Vagina (tissue), 2 donors: ENCODE results near the gene NEK4. TPM values are rescaled to one million over a fixed set of nuclear protein-coding genes. Genes with fewer than 3 reads are reported as not detected.
"Not testable (repeated sequence)": the region's sequence is repeated elsewhere in the genome, so short reads cannot be mapped to it uniquely, and the experiment has no call there.

ENCODE experiments used
- DNase-seq, 2 donors: peaks; one replicate each; pipeline ENCODE4 v3.0.0-alpha.2; 2017; ENCODE audit errors: extremely low spot score in 2 of 2
- H3K27ac ChIP-seq: fragments of 200-600 bp; sonication (generic); one replicate; pipeline ENCODE4 v1.5.1; 2019
- H3K27me3 ChIP-seq: fragments of 200-600 bp; sonication (generic); one replicate; pipeline ENCODE4 v1.5.1; 2019
- H3K36me3 ChIP-seq, 2 donors: fragments of 200-600 bp; sonication (generic); one replicate each; pipeline ENCODE4 v1.5.1; 2017 to 2019
- H3K4me1 ChIP-seq: fragments of 200-600 bp; sonication (generic); one replicate; pipeline ENCODE4 v1.5.1; 2019
- H3K4me3 ChIP-seq, 2 donors: fragments of 200-600 bp; sonication (generic); 1 replicate in 1 of 2; 2 replicates in 1 of 2; pipeline ENCODE4 v1.5.1; 2016 to 2019
- H3K9me3 ChIP-seq: fragments of 200-600 bp; sonication (generic); one replicate; pipeline ENCODE4 v1.5.1; 2019
- CTCF ChIP-seq, 3 experiments: fragments of 450-650 bp in 2 of 3; fragments of 200-600 bp in 1 of 3; sonication (generic) in 1 of 3; IDR thresholded peaks; one replicate each; pipeline ENCODE4 v1.5.1; 2017 to 2019; ENCODE audit warnings: antibody characterized with exemption in 3 of 3, mild to moderate bottlenecking in 2 of 3, moderate library complexity in 2 of 3
- POLR2A ChIP-seq, 2 donors: fragments of 450-650 bp; IDR thresholded peaks; one replicate each; pipeline ENCODE4 v1.6.1; 2017; ENCODE audit warnings: antibody characterized with exemption in 2 of 2, mild to moderate bottlenecking in 2 of 2, moderate library complexity in 2 of 2
- POLR2AphosphoS5 ChIP-seq, 2 donors: sonication (generic); formaldehyde crosslinking; IDR thresholded peaks; one replicate each; pipeline ENCODE4 v1.9.0; 2017; ENCODE audit warnings: antibody characterized with exemption in 2 of 2, mild to moderate bottlenecking in 2 of 2, low read depth in 1 of 2; ENCODE audit not compliant: insufficient read depth in 1 of 2
- intact Hi-C: fragments of 100-400 bp; cut with DNase I; formaldehyde crosslinking; loops from one replicate; pipeline ENCODE4 v1.15.1; 2023
- total RNA-seq: library from RNA; depleted of rRNA; stranded (reverse); fragments of >200 nt; gene quantifications from one replicate; pipeline ENCODE4 v1.2.3, GENCODE V29; 2016

The NEK4 gene
- total RNA-seq, 1 donor from 2014 or later = 53.0 TPM

DNA sequence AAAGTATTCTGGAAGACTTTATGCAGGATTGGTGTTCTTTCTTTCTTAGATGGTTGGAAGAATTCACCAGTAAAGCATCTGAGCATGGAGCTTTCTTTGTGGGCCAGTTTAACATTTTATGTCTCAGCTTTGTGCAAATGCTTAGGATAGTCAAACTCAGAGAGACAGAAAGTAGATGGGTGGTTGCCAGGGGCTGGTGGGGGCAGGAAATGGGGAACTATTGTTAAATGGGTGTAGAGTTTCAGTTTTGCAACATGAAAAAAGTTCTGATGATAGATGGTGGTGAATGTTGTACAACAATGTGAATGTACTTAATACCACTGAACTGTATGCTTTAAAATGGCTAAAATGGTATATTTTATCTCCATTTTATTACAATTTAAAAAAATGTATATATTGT lies 40.1 kb downstream of the NEK4 start:
- intact Hi-C loops = no loop called here
- peaks cover 0 to 32% of the 10 kb centered on the region in 2 donors for H3K36me3 ChIP-seq
- H3K4me1 ChIP-seq = no peaks in the 10 kb centered on the region
- peaks cover 5% of the 10 kb centered on the region for H3K9me3 ChIP-seq
- no peaks in the 10 kb centered on the region for H3K27me3 ChIP-seq
- no peak overlapping the region for H3K27ac ChIP-seq
- H3K4me3 ChIP-seq = no peak overlapping the region
- no peak for DNase-seq
- no peak for TF ChIP-seq CTCF (IDR thresholded peaks at IDR 0.05)
- TF ChIP-seq POLR2A (IDR thresholded peaks at IDR 0.05) = no peak
- TF ChIP-seq POLR2AphosphoS5 (IDR thresholded peaks at IDR 0.05; ENCODE audit: insufficient read depth in 1 of 2, low read depth in 1 of 2) = no peak

DNA sequence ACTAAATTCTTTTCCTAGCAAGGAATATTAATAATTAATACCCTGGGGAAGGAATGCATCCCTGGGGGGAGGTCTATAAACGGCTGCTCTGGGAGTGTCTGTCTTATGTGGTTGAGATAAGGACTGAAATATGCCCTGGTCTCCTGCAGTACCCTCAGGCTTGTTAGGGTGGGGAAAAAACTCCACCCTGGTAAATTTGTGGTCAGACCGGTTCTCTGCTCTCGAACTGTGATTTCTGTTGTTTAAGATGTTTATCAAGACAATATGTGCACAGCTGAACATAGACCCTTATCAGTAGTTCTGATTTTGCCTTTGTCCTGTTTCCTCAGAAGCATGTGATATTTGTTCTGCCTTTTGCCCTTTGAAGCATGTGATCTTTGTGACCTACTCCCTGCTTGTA lies 42.0 kb downstream of the NEK4 start:
- intact Hi-C loops, DNase-seq, H3K4me1 ChIP-seq, H3K27me3 ChIP-seq, H3K27ac ChIP-seq, H3K4me3 ChIP-seq, H3K9me3 ChIP-seq: not testable (repeated sequence)
- H3K36me3 ChIP-seq = peaks cover 0 to 24% of the 10 kb centered on the region in 2 donors

GRCh38 chr3:52724511-52724910 lies 46.2 kb downstream of the NEK4 start:
- DNase-seq = no peak
- H3K4me3 ChIP-seq = no peak overlapping the region
- H3K9me3 ChIP-seq = peaks cover 5% of the 10 kb centered on the region
- TF ChIP-seq POLR2AphosphoS5 (IDR thresholded peaks at IDR 0.05; ENCODE audit: insufficient read depth in 1 of 2, low read depth in 1 of 2) (no peak), POLR2A (IDR thresholded peaks at IDR 0.05) (no peak), CTCF (IDR thresholded peaks at IDR 0.05) (no peak)
- no peaks in the 10 kb centered on the region for H3K27me3 ChIP-seq
- peaks cover 0 to 10% of the 10 kb centered on the region in 2 donors for H3K36me3 ChIP-seq
- intact Hi-C loops = no loop called here
- no peaks in the 10 kb centered on the region for H3K4me1 ChIP-seq
- no peak overlapping the region for H3K27ac ChIP-seq

DNA sequence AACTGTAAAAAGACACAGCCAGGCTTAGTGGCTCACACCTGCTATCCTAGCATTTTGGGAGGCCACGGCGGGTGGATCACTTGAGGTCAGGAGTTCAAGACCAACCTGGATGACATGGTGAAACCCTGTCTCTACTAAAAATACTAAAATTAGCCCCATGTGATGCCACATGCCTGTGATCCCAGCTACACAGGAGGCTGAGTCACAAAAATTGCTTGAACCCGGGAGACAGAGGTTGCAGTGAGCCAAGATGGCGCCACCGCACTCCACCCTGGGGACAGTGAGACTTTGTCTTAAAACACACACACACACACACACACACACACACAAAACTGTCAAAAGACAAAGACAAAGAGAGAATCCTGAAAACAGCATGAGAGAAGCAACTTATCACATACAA lies 46.8 kb downstream of the NEK4 start:
- H3K27me3 ChIP-seq = no peaks in the 10 kb centered on the region
- H3K9me3 ChIP-seq = peaks cover 3% of the 10 kb centered on the region
- no peak overlapping the region for H3K27ac ChIP-seq
- intact Hi-C loops = no loop called here
- TF ChIP-seq CTCF (IDR thresholded peaks at IDR 0.05) (no peak), POLR2A (IDR thresholded peaks at IDR 0.05) (no peak), POLR2AphosphoS5 (IDR thresholded peaks at IDR 0.05; ENCODE audit: insufficient read depth in 1 of 2, low read depth in 1 of 2) (no peak)
- H3K4me1 ChIP-seq = no peaks in the 10 kb centered on the region
- DNase-seq = no peak
- peaks cover 0 to 16% of the 10 kb centered on the region in 2 donors for H3K36me3 ChIP-seq
- H3K4me3 ChIP-seq = no peak overlapping the region

- H3K36me3 ChIP-seq = peaks cover 0 to 19% of the 10 kb centered on the region in 2 donors
- intact Hi-C loops = no loop called here
- H3K27me3 ChIP-seq = no peaks in the 10 kb centered on the region
- H3K4me1 ChIP-seq = no peaks in the 10 kb centered on the region
- no peak overlapping the region for H3K4me3 ChIP-seq
- H3K27ac ChIP-seq = no peak overlapping the region
- TF ChIP-seq POLR2A (IDR thresholded peaks at IDR 0.05) (no peak), CTCF (IDR thresholded peaks at IDR 0.05) (no peak), POLR2AphosphoS5 (IDR thresholded peaks at IDR 0.05; ENCODE audit: insufficient read depth in 1 of 2, low read depth in 1 of 2) (no peak)
- H3K9me3 ChIP-seq = no peaks in the 10 kb centered on the region
- DNase-seq = no peak
Observed at GRCh38 chr3:52722491-52722890, 48.2 kb downstream of the NEK4 start.

- H3K9me3 ChIP-seq = no peaks in the 10 kb centered on the region
- H3K4me1 ChIP-seq = no peaks in the 10 kb centered on the region
- no peaks in the 10 kb centered on the region for H3K27me3 ChIP-seq
- DNase-seq = no peak
- TF ChIP-seq CTCF (IDR thresholded peaks at IDR 0.05) (no peak), POLR2A (IDR thresholded peaks at IDR 0.05) (no peak), POLR2AphosphoS5 (IDR thresholded peaks at IDR 0.05; ENCODE audit: insufficient read depth in 1 of 2, low read depth in 1 of 2) (no peak)
- peaks cover 0 to 19% of the 10 kb centered on the region in 2 donors for H3K36me3 ChIP-seq
- intact Hi-C loops = no loop called here
- H3K27ac ChIP-seq = no peak overlapping the region
- no peak overlapping the region for H3K4me3 ChIP-seq
Observed at GRCh38 chr3:52721730-52722008, 49.1 kb downstream of the NEK4 start.
